Measurements from ENCODE around the gene ABCC6. TPM values are rescaled to one million over a fixed set of nuclear protein-coding genes. Genes with fewer than 3 reads are reported as not detected.

The ABCC6 gene
- total and polyA plus RNA-seq, 10 of the 15 experiments (the other 5 are each of a cell fraction or from before 2014, with no cell fraction given): 0.05 to 0.13 (median 0.06) TPM; not detected in 5

GRCh38 chr16:16171332-16171919 lies 51.9 kb downstream of the ABCC6 start:
- intact Hi-C loops (cut with micrococcal nuclease; ENCODE audit: unreplicated experiment) (no loop called here), in situ Hi-C loops (cut with MboI) (no loop called here)
- ChIA-PET SMC1A (ENCODE audit: uncharacterized antibody, unreplicated experiment) (no interaction called here), POLR2A (interaction anchor here (0.7 kb wide), 1 partner anchor 10 kb away, joined by 3 read pairs; no protein-coding TSS in a partner anchor), CTCF (interaction anchor here (1.1 to 1.3 kb wide), 2 partner anchors 9 to 15 kb away, joined by 3 read pairs; no protein-coding TSS in a partner anchor), RAD21 (ENCODE audit: unreplicated experiment) (interaction anchor here (0.5 kb wide), 1 partner anchor 295 kb away, joined by 3 read pairs; no protein-coding TSS in a partner anchor)
- FAIRE-seq (no peak), DNase-seq (ENCODE audit: low read depth, low spot score) (no peak), ATAC-seq (no peak)
- H3K36me3 ChIP-seq (ENCODE audit: control insufficient read depth in 2 of 2, insufficient read depth in 2 of 2, low read length in 1 of 2): no peaks in the 10 kb centered on the region
- no peaks in the 10 kb centered on the region for H3K4me1 ChIP-seq (ENCODE audit: control insufficient read depth, insufficient read depth, low read length)
- H3K9ac ChIP-seq (ENCODE audit: control insufficient read depth, insufficient read depth, low read length): no peak overlapping the region
- no peak overlapping the region for H3K4me2 ChIP-seq (ENCODE audit: control insufficient read depth, insufficient read depth)
- H3K27me3 ChIP-seq (replicated peaks in 1 of 2; ENCODE audit: control insufficient read depth in 2 of 2, insufficient read depth in 2 of 2, low read length in 1 of 2): no peaks in the 10 kb centered on the region
- no peak overlapping the region for H3K4me3 ChIP-seq
- no peak overlapping the region for H2AFZ ChIP-seq (ENCODE audit: control insufficient read depth, low read depth, low read length)
- H3K27ac ChIP-seq (ENCODE audit: control insufficient read depth, insufficient read depth): no peak overlapping the region
- no peaks in the 10 kb centered on the region for H3K79me2 ChIP-seq (ENCODE audit: control insufficient read depth, insufficient read depth, low read length)
- WGBS (ENCODE audit: insufficient coverage, insufficient replicate concordance, low lambda C conversion rate, missing lambda C conversion rate): 13% methylated on average over 4 of the region's 4 CpGs
- H4K20me1 ChIP-seq (ENCODE audit: control insufficient read depth, insufficient read depth): no peaks in the 10 kb centered on the region
- BruUV-seq (replicated peaks): no TSS peak
- TF ChIP-seq CEBPB (IDR thresholded peaks at IDR 0.05; ENCODE audit: borderline replicate concordance in 1 of 2, low read depth in 2 of 2, low read length in 2 of 2): no peak
- TF ChIP-seq EGR1 (IDR thresholded peaks at IDR 0.05; ENCODE audit: borderline replicate concordance in 1 of 2, low read depth in 2 of 2, low read length in 2 of 2): no peak
- no peak for TF ChIP-seq ATF3 (IDR thresholded peaks at IDR 0.05; ENCODE audit: borderline replicate concordance, extremely low read depth, low read depth, low read length)
- TF ChIP-seq FOXK2 (IDR thresholded peaks at IDR 0.05): 0 out of 2 replicates have a peak, but pooled peaks have one; percentile 26
- no peaks in the 10 kb centered on the region; the same call in 2 of the 3 replicates for H3K9me3 ChIP-seq (replicated peaks; ENCODE audit: control insufficient read depth, insufficient read depth, low read length)

DNA sequence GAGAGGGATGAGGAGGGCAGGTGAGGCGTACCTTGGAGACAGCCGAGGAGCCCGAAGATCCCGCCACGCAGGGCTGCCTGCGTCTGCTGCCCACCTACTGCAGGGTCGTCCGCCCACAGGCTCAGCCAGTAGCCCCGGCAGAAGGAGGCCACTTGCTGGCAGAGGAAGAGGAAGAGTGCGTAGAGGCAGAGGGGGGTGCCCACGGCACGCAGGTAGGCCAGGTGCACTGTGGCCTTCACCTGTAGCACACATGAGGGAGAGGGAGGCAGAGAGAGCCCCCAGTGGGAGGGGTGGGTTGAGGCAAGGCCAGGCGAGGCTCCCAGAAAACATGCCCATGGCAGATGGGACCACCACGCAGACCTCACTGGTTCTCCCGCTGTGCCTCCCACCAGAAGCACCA lies 53.7 kb downstream of the ABCC6 start:
- SMC1A ChIA-PET (ENCODE audit: uncharacterized antibody, unreplicated experiment): no interaction called here
- no peak overlapping the region for H3K9ac ChIP-seq (ENCODE audit: control insufficient read depth, insufficient read depth, low read length)
- no peaks in the 10 kb centered on the region for H3K79me2 ChIP-seq (ENCODE audit: control insufficient read depth, insufficient read depth, low read length)
- no peaks in the 10 kb centered on the region for H4K20me1 ChIP-seq (ENCODE audit: control insufficient read depth, insufficient read depth)
- ATAC-seq: no peak
- POLR2A ChIA-PET: no interaction called here
- WGBS (ENCODE audit: insufficient coverage, insufficient replicate concordance, low lambda C conversion rate, missing lambda C conversion rate): 40% methylated on average over 15 of the region's 15 CpGs
- no peaks in the 10 kb centered on the region for H3K9me3 ChIP-seq (replicated peaks; ENCODE audit: control insufficient read depth, insufficient read depth, low read length)
- RAD21 ChIA-PET (ENCODE audit: unreplicated experiment): no interaction called here
- FAIRE-seq: no peak
- no peak overlapping the region for H2AFZ ChIP-seq (ENCODE audit: control insufficient read depth, low read depth, low read length)
- intact Hi-C loops (cut with micrococcal nuclease; ENCODE audit: unreplicated experiment): no loop called here
- no peak for DNase-seq (ENCODE audit: low read depth, low spot score)
- in situ Hi-C loops (cut with MboI): no loop called here
- no peak overlapping the region for H3K4me3 ChIP-seq
- CTCF ChIA-PET: no interaction called here
- no TSS peak for BruUV-seq (replicated peaks)
- H3K4me2 ChIP-seq (ENCODE audit: control insufficient read depth, insufficient read depth): no peak overlapping the region
- no peaks in the 10 kb centered on the region for H3K4me1 ChIP-seq (ENCODE audit: control insufficient read depth, insufficient read depth, low read length)
- H3K36me3 ChIP-seq (ENCODE audit: control insufficient read depth in 2 of 2, insufficient read depth in 2 of 2, low read length in 1 of 2): no peaks in the 10 kb centered on the region
- H3K27me3 ChIP-seq (replicated peaks in 1 of 2; ENCODE audit: control insufficient read depth in 2 of 2, insufficient read depth in 2 of 2, low read length in 1 of 2): no peaks in the 10 kb centered on the region
- no peak overlapping the region for H3K27ac ChIP-seq (ENCODE audit: control insufficient read depth, insufficient read depth)
- TF ChIP-seq, protein P1, sequence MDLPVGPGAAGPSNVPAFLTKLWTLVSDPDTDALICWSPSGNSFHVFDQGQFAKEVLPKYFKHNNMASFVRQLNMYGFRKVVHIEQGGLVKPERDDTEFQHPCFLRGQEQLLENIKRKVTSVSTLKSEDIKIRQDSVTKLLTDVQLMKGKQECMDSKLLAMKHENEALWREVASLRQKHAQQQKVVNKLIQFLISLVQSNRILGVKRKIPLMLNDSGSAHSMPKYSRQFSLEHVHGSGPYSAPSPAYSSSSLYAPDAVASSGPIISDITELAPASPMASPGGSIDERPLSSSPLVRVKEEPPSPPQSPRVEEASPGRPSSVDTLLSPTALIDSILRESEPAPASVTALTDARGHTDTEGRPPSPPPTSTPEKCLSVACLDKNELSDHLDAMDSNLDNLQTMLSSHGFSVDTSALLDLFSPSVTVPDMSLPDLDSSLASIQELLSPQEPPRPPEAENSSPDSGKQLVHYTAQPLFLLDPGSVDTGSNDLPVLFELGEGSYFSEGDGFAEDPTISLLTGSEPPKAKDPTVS (IDR thresholded peaks at IDR 0.05; ENCODE audit: low read depth, low read length): no peak
- TF ChIP-seq PBX3 (IDR thresholded peaks at IDR 0.05; ENCODE audit: insufficient replicate concordance, low read depth, low read length) (no peak), RBBP5 (conservative IDR thresholded peaks at IDR 0.05) (no peak), RAD51 (IDR thresholded peaks at IDR 0.05) (no peak), TCF3 (IDR thresholded peaks at IDR 0.05; ENCODE audit: borderline replicate concordance, insufficient read depth, low read depth, low read length) (no peak), SPI1 (IDR thresholded peaks at IDR 0.05; ENCODE audit: borderline replicate concordance, insufficient read depth, low read depth, low read length) (no peak), ZBED1 (IDR thresholded peaks at IDR 0.05; ENCODE audit: borderline replicate concordance) (no peak), SREBF1 (IDR thresholded peaks at IDR 0.05; ENCODE audit: low read length) (no peak)
- TF ChIP-seq, protein P2, sequence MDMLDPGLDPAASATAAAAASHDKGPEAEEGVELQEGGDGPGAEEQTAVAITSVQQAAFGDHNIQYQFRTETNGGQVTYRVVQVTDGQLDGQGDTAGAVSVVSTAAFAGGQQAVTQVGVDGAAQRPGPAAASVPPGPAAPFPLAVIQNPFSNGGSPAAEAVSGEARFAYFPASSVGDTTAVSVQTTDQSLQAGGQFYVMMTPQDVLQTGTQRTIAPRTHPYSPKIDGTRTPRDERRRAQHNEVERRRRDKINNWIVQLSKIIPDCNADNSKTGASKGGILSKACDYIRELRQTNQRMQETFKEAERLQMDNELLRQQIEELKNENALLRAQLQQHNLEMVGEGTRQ (IDR thresholded peaks at IDR 0.05; ENCODE audit: borderline replicate concordance, low read depth, low read length): no peak

All from GM12878 (cell line).